SK-N-SH (cell line): Measurements from ENCODE around the gene PRM3. TPM values are rescaled to one million over a fixed set of nuclear protein-coding genes. Genes with fewer than 3 reads are reported as not detected.
A peak's percentile ranks its signal among the peaks of the same experiment; 100 is the strongest.

ENCODE experiments used
- CTCF ChIA-PET: fragments of 300-600, 350-600 bp; formaldehyde crosslinking; extraction: SDS; loops from one replicate; lab custom pipeline; 2021; lab: Yijun Ruan, JAX
- POLR2A ChIA-PET: fragments of 350-600 bp; sonication (Branson Sonifier 250); formaldehyde crosslinking; extraction: SDS; loops from one replicate; lab custom pipeline; 2020; ENCODE audit warnings: antibody characterized with exemption, inconsistent platforms; lab: Yijun Ruan, JAX
- DNase-seq: peaks from one replicate; pipeline ENCODE4 v3.0.0; 2012
- H2AFZ ChIP-seq: fragments of 200-600 bp; sonication (generic); 2 replicates; pipeline ENCODE4 v1.8.1; 2016; ENCODE audit warnings: antibody characterized with exemption, mild to moderate bottlenecking, low read depth
- H3F3A ChIP-seq: fragments of 200-600 bp; sonication (generic); replicated peaks from 2 replicates; pipeline ENCODE3; 2016; ENCODE audit warnings: antibody characterized with exemption, mild to moderate bottlenecking; ENCODE audit not compliant: insufficient read depth
- H3K27ac ChIP-seq, 2 experiments: fragments of 200-500 bp in 1 of 2; fragments of 200-600 bp in 1 of 2; sonication (Bioruptor generic) in 1 of 2; sonication (generic), shearing (Covaris generic) in 1 of 2; 2 replicates each; pipeline versions ENCODE4 v1.5.1 to v1.6.1; 2014 to 2016; ENCODE audit warnings: low read depth in 2 of 2, inconsistent platforms in 1 of 2, low read length in 1 of 2, mild to moderate bottlenecking in 1 of 2, mixed read lengths in 1 of 2
- H3K27me3 ChIP-seq: fragments of 200-600 bp; sonication (generic), shearing (Covaris generic); 2 replicates; pipeline ENCODE4 v1.6.1; 2016; ENCODE audit warnings: mixed run types; ENCODE audit not compliant: insufficient read depth
- H3K36me3 ChIP-seq, 2 experiments: fragments of 200-500 bp in 1 of 2; fragments of 200-600 bp in 1 of 2; sonication (Bioruptor generic) in 1 of 2; sonication (generic) in 1 of 2; replicated peaks in 1 of 2; 2 replicates each; pipeline versions ENCODE3 to v1.5.1; 2014 to 2016; ENCODE audit warnings: low read length in 1 of 2, mild to moderate bottlenecking in 1 of 2; ENCODE audit not compliant: insufficient read depth in 2 of 2, control insufficient read depth in 1 of 2
- H3K4me1 ChIP-seq, 2 experiments: fragments of 200-500 bp in 1 of 2; fragments of 200-600 bp in 1 of 2; sonication (Bioruptor generic) in 1 of 2; sonication (generic), shearing (Covaris generic) in 1 of 2; 2 replicates each; pipeline versions ENCODE4 v1.5.1 to v1.6.1; 2014 to 2016; ENCODE audit warnings: low read depth in 1 of 2, low read length in 1 of 2, mixed run types in 1 of 2; ENCODE audit not compliant: insufficient read depth in 2 of 2, control insufficient read depth in 1 of 2
- H3K4me2 ChIP-seq: fragments of 200-600 bp; sonication (generic), shearing (Covaris generic); 2 replicates; pipeline ENCODE4 v1.6.1; 2017; ENCODE audit warnings: mixed run types
- H3K4me3 ChIP-seq, 2 experiments: fragments of 200-500 bp in 1 of 2; fragments of 200-600 bp in 1 of 2; sonication (Bioruptor generic) in 1 of 2; sonication (generic), shearing (Covaris generic) in 1 of 2; 2 replicates each; pipeline versions ENCODE4 v1.5.1 to v1.8.1; 2014 to 2016; ENCODE audit warnings: low read depth in 2 of 2, inconsistent platforms in 1 of 2, low read length in 1 of 2, mild to moderate bottlenecking in 1 of 2, mixed read lengths in 1 of 2, moderate library complexity in 1 of 2
- H3K79me2 ChIP-seq: fragments of 200-600 bp; sonication (generic); 2 replicates; pipeline ENCODE4 v1.8.1; 2017; ENCODE audit warnings: mild to moderate bottlenecking; ENCODE audit not compliant: insufficient read depth
- H3K9ac ChIP-seq: fragments of 200-600 bp; sonication (generic); 2 replicates; pipeline ENCODE4 v1.6.1; 2017; ENCODE audit warnings: mixed run types
- H3K9me2 ChIP-seq: fragments of 200-600 bp; sonication (generic); 2 replicates; pipeline ENCODE4 v1.6.1; 2017; ENCODE audit warnings: mixed run types
- H3K9me3 ChIP-seq: fragments of 200-600 bp; sonication (generic); 2 replicates; pipeline ENCODE4 v1.6.1; 2017; ENCODE audit warnings: mixed run types, mild to moderate bottlenecking, moderate library complexity
- H4K20me1 ChIP-seq: fragments of 200-600 bp; sonication (generic); 2 replicates; pipeline ENCODE4 v1.6.1; 2017; ENCODE audit warnings: mild to moderate bottlenecking, mixed run types; ENCODE audit not compliant: insufficient read depth
- CTCF ChIP-seq: fragments of 200-600 bp; sonication (generic); IDR thresholded peaks from 2 replicates; pipeline ENCODE4 v1.6.1; 2017; ENCODE audit warnings: antibody characterized with exemption, mild to moderate bottlenecking, moderate library complexity
- EZH2phosphoT487 ChIP-seq: fragments of 200-600 bp; sonication (generic); IDR thresholded peaks from 2 replicates; pipeline ENCODE4 v1.6.1; 2017; ENCODE audit warnings: low read depth, mixed run types, mild to moderate bottlenecking, antibody characterized with exemption, moderate library complexity, borderline replicate concordance
- GATA2 ChIP-seq: sonication (generic); formaldehyde crosslinking; IDR thresholded peaks from 2 replicates; pipeline ENCODE4 v1.5.0; 2020; ENCODE audit warnings: mild to moderate bottlenecking, missing genetic modification reagents
- IRF3 ChIP-seq: fragments of 150-350 bp; IDR thresholded peaks from 2 replicates; pipeline ENCODE4 v1.6.1; 2016; ENCODE audit warnings: mild to moderate bottlenecking, low read depth, low read length
- JUND ChIP-seq: IDR thresholded peaks from 2 replicates; pipeline ENCODE4 v1.4.0; 2012
- MEF2A ChIP-seq: IDR thresholded peaks from 2 replicates; pipeline ENCODE4 v1.4.0; 2012; ENCODE audit warnings: low read depth, borderline replicate concordance
- NRF1 ChIP-seq: IDR thresholded peaks from 2 replicates; pipeline ENCODE4 v1.6.1; 2012; ENCODE audit warnings: low read depth, mild to moderate bottlenecking, low read length
- PBX3 ChIP-seq: IDR thresholded peaks from 2 replicates; pipeline ENCODE4; 2012
- POLR2AphosphoS5 ChIP-seq: IDR thresholded peaks from 2 replicates; pipeline ENCODE4 v1.6.1; 2012; ENCODE audit warnings: low read depth, low read length
- RAD21 ChIP-seq: IDR thresholded peaks from 2 replicates; pipeline ENCODE4 v1.6.1; 2012; ENCODE audit warnings: mild to moderate bottlenecking, low read length
- REST ChIP-seq: IDR thresholded peaks from 2 replicates; pipeline ENCODE4 v1.6.1; 2012; ENCODE audit warnings: mild to moderate bottlenecking, low read depth, low read length, moderate library complexity
- SMC3 ChIP-seq: IDR thresholded peaks from 2 replicates; pipeline ENCODE4 v1.6.1; 2012; ENCODE audit warnings: low read depth, low read length, improper control_type of control experiment
- USF1 ChIP-seq: IDR thresholded peaks from 2 replicates; pipeline ENCODE4 v1.4.0; 2012; ENCODE audit warnings: low read depth, borderline replicate concordance
- USF2 ChIP-seq: fragments of 150-350 bp; IDR thresholded peaks from 2 replicates; pipeline ENCODE4 v1.6.1; 2017; ENCODE audit warnings: antibody characterized with exemption, low read length, low read depth, borderline replicate concordance
- YY1 ChIP-seq: IDR thresholded peaks from 2 replicates; pipeline ENCODE4 v1.4.0; 2012; ENCODE audit warnings: low read depth, mild to moderate bottlenecking
- WGBS: methylation state at CpG from one replicate; pipeline ENCODE4 v1.1.6; 2017; ENCODE audit warnings: low lambda C conversion rate; 5-methylcytosine and 5-hydroxymethylcytosine counted together
- polyA plus RNA-seq, 3 experiments: library from polyadenylated mRNA; depleted of rRNA; stranded (reverse); fragments of >200 nt; gene quantifications; 2 replicates each; pipeline ENCODE4 v1.2.3, GENCODE V29; 2012

The PRM3 gene
- polyA plus RNA-seq, 1 of the 3 experiments (the other 2 are of a cell fraction), result not detected

- TF ChIP-seq USF2 (peak; percentile 70), IRF3 (no peak), USF1 (peak; percentile 70; the same call in 1 of the 2 replicates), YY1 (no peak), SMC3 (peak; percentile 47), PBX3 (no peak), REST (no peak)
Measured at GRCh38 chr16:11297492-11298142, 24.2 kb upstream of the PRM3 start (continued).

- 62% methylated on average over 9 of the region's 10 CpGs for WGBS
- H3K9ac ChIP-seq, result no peak overlapping the region
- ChIA-PET CTCF (interaction anchor here (0.6 to 2.8 kb wide), 15 partner anchors 11 to 346 kb away, joined by 3 to 23 read pairs (median 4); partner anchors contain the start of genes PRM2 and SOCS1), POLR2A (interaction anchor here (0.7 to 1.1 kb wide), 2 partner anchors 22 to 333 kb away, joined by 3 read pairs; no protein-coding TSS in a partner anchor)
- peak overlapping the region in 1 of 2 experiments; percentile 86; a peak in 2 of 4 replicates for H3K27ac ChIP-seq
- H3K36me3 ChIP-seq, result no peaks in the 10 kb centered on the region
- no peaks in the 10 kb centered on the region for H3K9me3 ChIP-seq
- H3K79me2 ChIP-seq, result no peaks in the 10 kb centered on the region
- no peak overlapping the region for H2AFZ ChIP-seq
- no peaks in the 10 kb centered on the region for H3K27me3 ChIP-seq
- H3K4me1 ChIP-seq, result peaks cover 0 to 16% of the 10 kb centered on the region in 2 experiments; a peak in 2 of 4 replicates
- no peaks in the 10 kb centered on the region for H3K9me2 ChIP-seq
- TF ChIP-seq JUND (no peak), GATA2 (CRISPR knock-in tag) (no peak), EZH2phosphoT487 (no peak), POLR2AphosphoS5 (no peak), RAD21 (no peak), CTCF (no peak), MEF2A (no peak), SMC3 (no peak), NRF1 (no peak)
- 0 out of 4 replicates have a peak overlapping the region, but pooled peaks of 1 of the 2 experiments have one; percentile 13 for H3K4me3 ChIP-seq
- no peaks in the 10 kb centered on the region for H4K20me1 ChIP-seq
- H3K4me2 ChIP-seq, result peak overlapping the region; percentile 34
- no peak for DNase-seq
- H3F3A ChIP-seq, result peaks cover 3% of the 10 kb centered on the region
Measured at GRCh38 chr16:11296706-11297491, 23.5 kb upstream of the PRM3 start.
